Stomach (tissue), 9 donors: ENCODE data around the gene MNAT1. TPM values are rescaled to one million over a fixed set of nuclear protein-coding genes. Genes with fewer than 3 reads are reported as not detected.
A peak's percentile ranks its signal among the peaks of the same experiment; 100 is the strongest.

Experiments
- DNase-seq, 2 donors: peaks; one replicate each; pipeline versions ENCODE4 v3.0.0 to v3.0.0-alpha.2; 2013 to 2019
- H3K27ac ChIP-seq, 5 donors: fragments of 200-600 bp in 4 of 5; sonication (generic) in 4 of 5; one replicate each; pipeline ENCODE4 v1.5.1; 2013 to 2019; ENCODE audit warnings: mild to moderate bottlenecking in 1 of 5, moderate library complexity in 1 of 5
- H3K27me3 ChIP-seq, 3 donors: fragments of 200-600 bp; sonication (generic); one replicate each; pipeline ENCODE4 v1.5.1; 2017 to 2019; ENCODE audit warnings: mixed run types in 1 of 3
- H3K36me3 ChIP-seq, 4 donors: fragments of 200-600 bp; sonication (generic); 1 replicate in 3 of 4; 2 replicates in 1 of 4; pipeline ENCODE4 v1.5.1; 2016 to 2019
- H3K4me1 ChIP-seq, 4 donors: fragments of 200-600 bp; sonication (generic); one replicate each; pipeline ENCODE4 v1.5.1; 2016 to 2019
- H3K4me3 ChIP-seq, 4 donors: fragments of 200-600 bp; sonication (generic) in 3 of 4; one replicate each; pipeline ENCODE4 v1.5.1; 2016 to 2019; ENCODE audit warnings: mild to moderate bottlenecking in 1 of 4
- H3K9me3 ChIP-seq, 4 donors: fragments of 200-600 bp; sonication (generic); one replicate each; pipeline ENCODE4 v1.5.1; 2016 to 2019
- EP300 ChIP-seq: sonication (generic); formaldehyde crosslinking; IDR thresholded peaks from one replicate; pipeline ENCODE4 v1.6.1; 2017; ENCODE audit warnings: antibody characterized with exemption
- POLR2A ChIP-seq, 4 donors: fragments of 450-650 bp; IDR thresholded peaks; one replicate each; pipeline ENCODE4 v1.6.1; 2016; ENCODE audit warnings: antibody characterized with exemption in 4 of 4, control low read depth in 2 of 4, mild to moderate bottlenecking in 1 of 4, moderate library complexity in 1 of 4
- POLR2AphosphoS5 ChIP-seq, 3 donors: sonication (generic); formaldehyde crosslinking; IDR thresholded peaks; one replicate each; pipeline ENCODE4 v1.6.1; 2016; ENCODE audit warnings: antibody characterized with exemption in 3 of 3
- WGBS, 5 donors: extraction: QIAGEN DNeasy Blood & Tissue Kit in 3 of 5; methylation state at CpG; one replicate each; pipeline versions ENCODE4 v1.1.5 to v1.1.7; 2013 to 2018; 5-methylcytosine and 5-hydroxymethylcytosine counted together
- intact Hi-C: fragments of 100-400 bp; cut with DNase I; formaldehyde crosslinking; loops from one replicate; pipeline ENCODE4 v1.15.1; 2023; ENCODE audit warnings: low total_unique reads
- polyA plus RNA-seq, 3 donors: library from polyadenylated mRNA; stranded (reverse); fragments of 200-250 nt; gene quantifications; one replicate each; pipeline ENCODE4 v1.2.3, GENCODE V29; 2013
- total RNA-seq, 5 donors: library from RNA; depleted of rRNA; stranded (reverse); fragments of >200 nt; gene quantifications; one replicate each; pipeline versions ENCODE4 v1.1.0 to v1.2.3, GENCODE V29; 2014 to 2016
- TF ChIP-seq, protein P1 (sequence below), 7 experiments: fragments of 450-650 bp in 4 of 7; fragments of 200-600 bp in 3 of 7; sonication (generic) in 3 of 7; IDR thresholded peaks; one replicate each; pipeline ENCODE4 v1.5.1; 2016 to 2019; ENCODE audit warnings: antibody characterized with exemption in 7 of 7, control low read depth in 2 of 7, mild to moderate bottlenecking in 1 of 7
- donor health status: healthy with polysubstance abuse.
- donor health status: Bipolar disorder and iron deficiency.
- donor health status: healthy.

MNAT1 gene
- total and polyA plus RNA-seq, 8 donors: 10.3 to 150 (median 19.9) TPM

DNA sequence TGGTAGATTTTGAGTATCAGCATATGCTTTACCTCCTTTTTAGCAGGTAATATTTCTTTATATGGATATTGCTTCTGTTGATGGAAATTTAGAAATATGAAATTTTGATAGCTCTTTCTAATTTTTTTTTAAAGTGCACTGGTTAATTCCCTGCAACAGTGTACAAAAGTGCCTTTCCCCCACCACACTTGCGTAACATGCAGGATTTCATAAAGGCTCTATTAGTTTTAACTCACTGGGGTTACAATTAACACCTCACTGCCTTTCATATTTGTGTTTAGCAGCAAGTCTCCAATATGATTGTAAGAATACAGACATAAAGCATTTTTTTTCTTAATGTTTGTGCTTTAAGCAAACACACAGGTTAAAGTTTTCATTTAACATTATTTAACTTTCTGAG is 25.6 kb downstream of the MNAT1 start:
- H3K36me3 ChIP-seq: no peaks in the 10 kb centered on the region
- TF ChIP-seq POLR2A (IDR thresholded peaks at IDR 0.05): no peak
- no peak for TF ChIP-seq EP300
- no peak for TF ChIP-seq POLR2AphosphoS5 (IDR thresholded peaks at IDR 0.05)
- TF ChIP-seq, protein P1, sequence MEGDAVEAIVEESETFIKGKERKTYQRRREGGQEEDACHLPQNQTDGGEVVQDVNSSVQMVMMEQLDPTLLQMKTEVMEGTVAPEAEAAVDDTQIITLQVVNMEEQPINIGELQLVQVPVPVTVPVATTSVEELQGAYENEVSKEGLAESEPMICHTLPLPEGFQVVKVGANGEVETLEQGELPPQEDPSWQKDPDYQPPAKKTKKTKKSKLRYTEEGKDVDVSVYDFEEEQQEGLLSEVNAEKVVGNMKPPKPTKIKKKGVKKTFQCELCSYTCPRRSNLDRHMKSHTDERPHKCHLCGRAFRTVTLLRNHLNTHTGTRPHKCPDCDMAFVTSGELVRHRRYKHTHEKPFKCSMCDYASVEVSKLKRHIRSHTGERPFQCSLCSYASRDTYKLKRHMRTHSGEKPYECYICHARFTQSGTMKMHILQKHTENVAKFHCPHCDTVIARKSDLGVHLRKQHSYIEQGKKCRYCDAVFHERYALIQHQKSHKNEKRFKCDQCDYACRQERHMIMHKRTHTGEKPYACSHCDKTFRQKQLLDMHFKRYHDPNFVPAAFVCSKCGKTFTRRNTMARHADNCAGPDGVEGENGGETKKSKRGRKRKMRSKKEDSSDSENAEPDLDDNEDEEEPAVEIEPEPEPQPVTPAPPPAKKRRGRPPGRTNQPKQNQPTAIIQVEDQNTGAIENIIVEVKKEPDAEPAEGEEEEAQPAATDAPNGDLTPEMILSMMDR (IDR thresholded peaks at IDR 0.05): no peak
- no peak for DNase-seq
- peaks cover 0 to 50% (median 25%) of the 10 kb centered on the region in 4 donors for H3K4me1 ChIP-seq
- H3K27ac ChIP-seq: no peak overlapping the region
- WGBS, 5 donors: 91 to 100% (median 97%) methylated on average over 1 of the region's 1 CpG
- no peak overlapping the region for H3K4me3 ChIP-seq
- intact Hi-C loops: no loop called here
- H3K9me3 ChIP-seq: no peaks in the 10 kb centered on the region
- no peaks in the 10 kb centered on the region for H3K27me3 ChIP-seq

DNA sequence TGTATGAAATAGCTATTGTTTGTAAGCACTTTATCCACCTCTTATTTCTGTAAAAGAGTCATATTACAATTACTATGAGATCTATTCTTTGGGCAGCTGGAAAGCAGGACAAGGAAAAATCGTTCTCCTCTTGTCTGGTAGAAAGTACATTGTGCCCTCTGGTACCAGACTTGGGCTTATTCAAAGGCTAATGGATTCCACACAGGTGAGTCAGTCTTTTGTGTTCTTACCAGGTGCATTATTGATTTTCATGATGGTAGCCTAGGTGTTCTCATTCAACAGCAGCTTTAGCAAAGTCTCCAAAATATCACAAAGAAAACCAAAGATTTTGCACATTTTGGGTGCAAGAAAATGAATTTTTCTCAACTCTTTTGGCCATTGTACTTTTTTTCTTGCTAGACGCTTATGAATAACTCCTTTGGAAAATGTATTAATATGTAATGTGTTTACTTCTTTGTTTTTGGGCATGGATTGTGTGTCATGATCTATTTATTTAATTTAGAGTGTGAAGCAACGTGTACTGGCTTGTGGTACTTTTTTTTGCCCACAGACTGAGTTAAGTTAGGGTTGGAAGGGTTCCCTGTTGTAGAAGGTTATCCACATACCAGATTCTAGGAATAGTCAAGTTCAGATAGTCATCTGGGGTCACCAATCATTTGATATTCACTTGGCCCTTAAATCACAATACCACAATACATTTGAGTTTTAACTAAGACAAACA is 26.2 kb downstream of the MNAT1 start:
- Histone ChIP-seq H3K9me3 (no peaks in the 10 kb centered on the region), H3K4me1 (peaks cover 0 to 50% (median 25%) of the 10 kb centered on the region in 4 donors), H3K36me3 (no peaks in the 10 kb centered on the region), H3K27me3 (no peaks in the 10 kb centered on the region), H3K27ac (no peak overlapping the region), H3K4me3 (no peak overlapping the region)
- DNase-seq: peak in 1 of 2 donors; percentile 50
- TF ChIP-seq POLR2A (IDR thresholded peaks at IDR 0.05) (no peak), EP300 (no peak), POLR2AphosphoS5 (IDR thresholded peaks at IDR 0.05) (no peak)
- TF ChIP-seq, protein P1 (IDR thresholded peaks at IDR 0.05): no peak
- intact Hi-C loops: no loop called here
- 60 to 77% (median 67%) methylated on average over 3 of the region's 3 CpGs for WGBS, 5 donors

DNA sequence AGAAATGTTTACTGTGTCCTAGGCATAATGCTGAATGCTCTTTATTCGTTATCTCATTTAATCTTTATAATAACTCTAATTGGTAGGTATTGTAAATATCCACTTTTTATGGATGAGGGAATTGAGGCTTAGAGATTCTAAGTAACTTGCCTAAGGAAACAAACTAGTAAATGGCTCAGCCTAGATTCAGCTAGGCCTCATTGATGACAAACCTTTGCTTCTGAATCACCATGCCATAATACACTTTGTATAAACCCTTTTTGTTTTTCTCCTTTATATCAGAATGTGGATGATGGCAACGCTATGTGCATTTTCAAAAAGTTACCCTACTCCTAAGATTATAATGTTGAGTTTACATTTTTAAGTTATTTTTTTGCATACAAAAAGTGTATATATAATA is 34.0 kb downstream of the MNAT1 start:
- intact Hi-C loops: no loop called here
- 90 to 95% (median 93%) methylated on average over 2 of the region's 2 CpGs for WGBS, 5 donors
- no peaks in the 10 kb centered on the region for H3K4me1 ChIP-seq
- H3K27me3 ChIP-seq: no peaks in the 10 kb centered on the region
- no peak for DNase-seq
- TF ChIP-seq EP300: no peak
- no peak for TF ChIP-seq POLR2A (IDR thresholded peaks at IDR 0.05)
- no peak overlapping the region for H3K27ac ChIP-seq
- no peaks in the 10 kb centered on the region for H3K36me3 ChIP-seq
- H3K4me3 ChIP-seq: no peak overlapping the region
- H3K9me3 ChIP-seq: no peaks in the 10 kb centered on the region

DNA sequence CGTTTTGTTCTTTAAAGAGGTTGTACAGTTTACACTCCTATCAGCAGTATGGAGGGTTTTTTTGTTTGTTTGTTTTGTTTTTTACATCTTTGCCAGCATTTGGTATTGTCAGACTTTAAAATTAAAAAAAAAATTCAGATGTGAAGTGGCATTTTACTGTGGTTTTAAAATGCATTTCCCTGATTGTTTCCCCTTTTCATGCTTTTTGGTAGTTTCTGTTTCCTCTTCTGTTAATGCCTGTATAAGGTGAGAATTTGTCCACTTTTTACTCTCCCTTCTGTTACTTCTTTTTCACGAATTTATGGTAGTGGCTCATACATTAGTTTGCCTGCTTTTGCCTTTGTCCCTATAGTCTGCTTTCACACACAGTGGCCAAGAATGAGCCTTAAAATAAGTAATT is 36.6 kb downstream of the MNAT1 start:
- peaks cover 0 to 12% (median 2%) of the 10 kb centered on the region in 4 donors for H3K4me1 ChIP-seq
- no peaks in the 10 kb centered on the region for H3K27me3 ChIP-seq
- no peak overlapping the region for H3K4me3 ChIP-seq
- intact Hi-C loops: no loop called here
- TF ChIP-seq POLR2AphosphoS5 (IDR thresholded peaks at IDR 0.05) (no peak), POLR2A (IDR thresholded peaks at IDR 0.05) (no peak), EP300 (no peak)
- TF ChIP-seq, protein P1 (IDR thresholded peaks at IDR 0.05): no peak
- H3K36me3 ChIP-seq: no peaks in the 10 kb centered on the region
- no peak for DNase-seq
- H3K9me3 ChIP-seq: no peaks in the 10 kb centered on the region
- 42 to 45% (median 44%) methylated on average over 2 of the region's 2 CpGs for WGBS, 5 donors
- H3K27ac ChIP-seq: no peak overlapping the region

DNA sequence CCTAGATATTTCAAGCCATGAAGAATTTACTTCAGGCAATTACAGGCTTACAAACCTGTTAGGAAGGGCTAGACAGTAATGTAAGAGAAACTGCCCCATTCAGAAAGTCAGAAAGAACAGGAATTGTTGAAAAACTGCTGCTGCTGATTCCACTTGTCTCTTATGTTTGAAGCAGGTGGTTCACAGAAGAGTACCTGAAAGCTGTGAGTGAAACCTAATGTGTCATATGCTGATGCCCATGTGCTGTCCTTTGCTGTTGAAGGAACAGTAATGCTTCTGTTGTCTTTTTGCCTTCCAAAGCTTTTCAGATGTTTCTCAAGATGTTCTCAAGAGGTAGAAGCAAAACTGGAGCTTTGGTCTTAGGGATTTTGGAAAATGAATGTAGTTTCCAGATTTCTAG is 39.0 kb downstream of the MNAT1 start:
- intact Hi-C loops: no loop called here
- no peaks in the 10 kb centered on the region for H3K27me3 ChIP-seq

More for the DNA sequence above, 39.0 kb downstream of the MNAT1 start:
- H3K9me3 ChIP-seq: no peaks in the 10 kb centered on the region
- H3K4me3 ChIP-seq: no peak overlapping the region
- H3K36me3 ChIP-seq: no peaks in the 10 kb centered on the region
- H3K4me1 ChIP-seq: peaks cover 0 to 24% (median 7%) of the 10 kb centered on the region in 4 donors
- TF ChIP-seq POLR2A (IDR thresholded peaks at IDR 0.05): no peak
- TF ChIP-seq, protein P1 (IDR thresholded peaks at IDR 0.05): no peak
- TF ChIP-seq POLR2AphosphoS5 (IDR thresholded peaks at IDR 0.05): no peak
- TF ChIP-seq EP300: no peak
- DNase-seq: no peak
- H3K27ac ChIP-seq: no peak overlapping the region
